ENCODE data around the gene MME. TPM values are rescaled to one million over a fixed set of nuclear protein-coding genes. Genes with fewer than 3 reads are reported as not detected.

The MME gene
- total RNA-seq, 1 experiment from 2014 or later = not detected

GRCh38 chr3:155049959-155050358, 30.2 kb upstream of the MME start:
- POLR2A ChIA-PET (ENCODE audit: low non-redundant PET) = no interaction called here
- no TSS peak for BruUV-seq (replicated peaks)
- Histone ChIP-seq H3K27me3 (replicated peaks; ENCODE audit: insufficient read depth, low read depth, low read length, poor library complexity) (no peaks in the 10 kb centered on the region), H3K4me1 (ENCODE audit: insufficient read depth, low read length, poor library complexity, severe bottlenecking) (no peaks in the 10 kb centered on the region), H3K9me3 (ENCODE audit: low read depth, low read length, poor library complexity, severe bottlenecking) (no peaks in the 10 kb centered on the region), H3K27ac (ENCODE audit: low read depth, low read length, poor library complexity, severe bottlenecking) (no peak overlapping the region), H3K4me3 (ENCODE audit: low read depth, low read length, poor library complexity, severe bottlenecking) (no peak overlapping the region), H3K36me3 (ENCODE audit: insufficient read depth, low read length, poor library complexity, severe bottlenecking) (no peaks in the 10 kb centered on the region)
- CTCF ChIA-PET = no interaction called here
- intact Hi-C loops (cut with micrococcal nuclease; ENCODE audit: unreplicated experiment) = no loop called here
- no peak for TF ChIP-seq EZH2 (IDR thresholded peaks at IDR 0.05; ENCODE audit: borderline replicate concordance, low read depth, low read length, poor library complexity, severe bottlenecking)
- no peak for TF ChIP-seq CTCF (conservative IDR thresholded peaks at IDR 0.05; ENCODE audit: low read depth, low read length)
- DNase-seq (ENCODE audit: low spot score) = no peak

- Histone ChIP-seq H3K27me3 (replicated peaks; ENCODE audit: insufficient read depth, low read depth, low read length, poor library complexity) (no peaks in the 10 kb centered on the region), H3K4me3 (ENCODE audit: low read depth, low read length, poor library complexity, severe bottlenecking) (no peak overlapping the region), H3K9me3 (ENCODE audit: low read depth, low read length, poor library complexity, severe bottlenecking) (no peaks in the 10 kb centered on the region), H3K36me3 (ENCODE audit: insufficient read depth, low read length, poor library complexity, severe bottlenecking) (no peaks in the 10 kb centered on the region), H3K4me1 (ENCODE audit: insufficient read depth, low read length, poor library complexity, severe bottlenecking) (no peaks in the 10 kb centered on the region), H3K27ac (ENCODE audit: low read depth, low read length, poor library complexity, severe bottlenecking) (no peak overlapping the region)
- TF ChIP-seq EZH2 (IDR thresholded peaks at IDR 0.05; ENCODE audit: borderline replicate concordance, low read depth, low read length, poor library complexity, severe bottlenecking) = no peak
- TF ChIP-seq CTCF (conservative IDR thresholded peaks at IDR 0.05; ENCODE audit: low read depth, low read length) = no peak
- no TSS peak for BruUV-seq (replicated peaks)
- DNase-seq (ENCODE audit: low spot score) = no peak
- intact Hi-C loops (cut with micrococcal nuclease; ENCODE audit: unreplicated experiment) = no loop called here
- CTCF ChIA-PET = no interaction called here
- POLR2A ChIA-PET (ENCODE audit: low non-redundant PET) = no interaction called here
These were observed 27.6 kb upstream of the MME start for GRCh38 chr3:155052470-155052869.

- CTCF ChIA-PET = no interaction called here
- H3K4me3 ChIP-seq (ENCODE audit: low read depth, low read length, poor library complexity, severe bottlenecking) = no peak overlapping the region
- intact Hi-C loops (cut with micrococcal nuclease; ENCODE audit: unreplicated experiment) = no loop called here
- TF ChIP-seq EZH2 (IDR thresholded peaks at IDR 0.05; ENCODE audit: borderline replicate concordance, low read depth, low read length, poor library complexity, severe bottlenecking) (no peak), CTCF (conservative IDR thresholded peaks at IDR 0.05; ENCODE audit: low read depth, low read length) (no peak)
- BruUV-seq (replicated peaks) = no TSS peak
- H3K4me1 ChIP-seq (ENCODE audit: insufficient read depth, low read length, poor library complexity, severe bottlenecking) = no peaks in the 10 kb centered on the region
- POLR2A ChIA-PET (ENCODE audit: low non-redundant PET) = no interaction called here
- DNase-seq (ENCODE audit: low spot score) = no peak
- no peak overlapping the region for H3K27ac ChIP-seq (ENCODE audit: low read depth, low read length, poor library complexity, severe bottlenecking)
- H3K36me3 ChIP-seq (ENCODE audit: insufficient read depth, low read length, poor library complexity, severe bottlenecking) = no peaks in the 10 kb centered on the region
- no peaks in the 10 kb centered on the region for H3K9me3 ChIP-seq (ENCODE audit: low read depth, low read length, poor library complexity, severe bottlenecking)
- H3K27me3 ChIP-seq (replicated peaks; ENCODE audit: insufficient read depth, low read depth, low read length, poor library complexity) = no peaks in the 10 kb centered on the region
These were observed 26.4 kb upstream of the MME start for GRCh38 chr3:155053756-155054155.
